ENCODE measurements around the gene ATOSA.
A peak's percentile ranks its signal among the peaks of the same experiment; 100 is the strongest.

Gene ATOSA

DNA sequence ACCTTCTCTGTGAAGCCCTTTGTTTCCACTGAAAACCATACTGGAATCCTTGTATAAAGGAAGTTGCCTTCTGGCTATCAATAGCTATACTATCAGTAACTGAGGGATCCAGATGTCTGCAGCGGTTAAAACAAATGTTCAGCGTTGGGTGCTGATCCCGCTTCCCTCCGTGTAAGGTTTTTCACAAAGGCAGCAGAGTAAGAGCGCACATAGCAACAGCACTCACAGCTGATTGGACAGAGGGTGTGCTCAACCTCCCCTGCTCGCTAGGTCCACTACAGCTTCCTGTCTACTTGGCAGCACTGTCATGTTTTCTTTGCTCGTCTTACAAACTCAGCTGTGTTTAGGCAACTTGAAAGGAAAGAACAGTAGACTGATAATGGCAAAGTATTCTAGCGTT lies 27.3 kb downstream of the ATOSA start:
- peak; percentile 87 for DNase-seq

DNA sequence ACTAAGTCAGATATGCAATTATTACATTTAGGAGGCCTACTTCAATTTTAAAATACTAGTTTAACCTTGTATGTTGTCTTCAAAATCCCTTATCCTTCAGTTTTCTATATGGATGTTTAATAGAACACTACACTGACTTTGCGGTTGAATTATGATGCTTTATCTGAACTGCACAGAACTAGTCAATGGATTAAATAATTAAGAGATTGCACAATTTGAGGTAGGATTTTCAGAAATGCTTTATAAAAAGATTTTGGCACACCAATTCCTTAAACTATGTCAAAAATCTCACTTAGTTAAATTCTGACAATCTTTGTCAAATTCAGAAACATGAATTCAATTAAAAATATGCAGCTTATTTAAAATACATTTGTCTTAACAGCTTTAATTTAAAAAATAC lies 28.1 kb downstream of the ATOSA start:
- no peak for DNase-seq

GRCh38 chr15:52649686-52650085 lies 29.5 kb downstream of the ATOSA start:
- DNase-seq = peak; percentile 12

DNA sequence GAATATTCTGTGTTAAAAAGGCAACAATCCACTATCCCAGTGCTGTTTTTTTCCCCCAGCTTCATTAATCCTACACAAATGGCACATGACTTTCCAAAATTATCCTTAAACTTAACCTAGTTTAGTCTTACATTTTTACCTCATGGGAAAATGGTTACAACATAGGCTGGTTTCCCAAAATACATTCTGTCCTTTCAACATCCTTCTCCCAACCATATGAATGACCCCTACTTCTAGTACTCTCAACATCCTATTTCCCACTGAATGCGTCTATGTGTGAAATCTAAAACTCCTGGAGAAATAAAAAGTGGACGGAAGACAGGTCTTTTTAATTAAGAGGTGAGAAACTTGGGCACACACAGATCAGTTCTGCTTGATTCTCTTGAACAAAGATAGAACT lies 33.3 kb downstream of the ATOSA start:
- DNase-seq = no peak

GRCh38 chr15:52642386-52643361 lies 36.5 kb downstream of the ATOSA start:
- DNase-seq = no peak

- DNase-seq = no peak
Measured at GRCh38 chr15:52636459-52636858, 42.7 kb downstream of the ATOSA start.

DNA sequence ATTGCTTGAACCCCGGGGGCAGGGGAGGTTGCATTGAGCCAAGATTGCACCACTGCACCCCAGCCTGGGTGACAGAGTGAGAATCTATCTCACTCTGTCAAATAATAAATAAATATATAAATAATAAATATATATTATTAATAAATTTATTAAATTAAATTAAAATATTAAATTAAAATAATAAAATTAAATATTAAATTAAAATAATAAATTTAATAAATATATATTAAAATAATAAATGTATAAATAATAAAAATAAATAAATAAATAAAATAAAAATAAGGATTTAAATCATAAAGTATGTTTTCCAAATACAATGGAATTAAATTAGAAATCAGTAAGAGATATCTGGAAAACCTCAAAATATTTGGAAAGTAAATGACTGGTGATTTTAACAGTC lies 43.3 kb downstream of the ATOSA start:
- DNase-seq = no peak
